H1 (cell line): ENCODE measurements around the gene DPP10. TPM values are rescaled to one million over a fixed set of nuclear protein-coding genes. Genes with fewer than 3 reads are reported as not detected.

Source experiments
- CHD7 ChIP-seq: fragments of 300-600 bp; sonication (generic); IDR thresholded peaks from 2 replicates; pipeline ENCODE4 v1.7.1; 2012; ENCODE audit warnings: low read length, moderate library complexity, mild to moderate bottlenecking, inconsistent platforms; ENCODE audit not compliant: insufficient replicate concordance
- POLR2A ChIP-seq, 2 experiments: IDR thresholded peaks; 1 replicate in 1 of 2; 2 replicates in 1 of 2; pipeline ENCODE4 v1.6.1; 2011; ENCODE audit warnings: low read depth in 2 of 2, low read length in 2 of 2, mild to moderate bottlenecking in 2 of 2; ENCODE audit errors: control extremely low read depth in 1 of 2
- polyA plus RNA-seq, 7 experiments: library from polyadenylated mRNA; depleted of rRNA in 3 of 7; stranded (reverse) in 5 of 7; unstranded in 2 of 7; fragments of >200 nt in 5 of 7; fragments of 200-250 nt in 2 of 7; gene quantifications; 1 replicate in 5 of 7; 2 replicates in 1 of 7; 4 replicates in 1 of 7; pipeline versions ENCODE4 v1.2.1 to v1.2.3, GENCODE V29; 2011 to 2013; ENCODE audit warnings: missing spikeins in 2 of 7, mixed read lengths in 2 of 7
- total RNA-seq: library from RNA; stranded (reverse); fragmentation: NEBNext Ultra II Directional; extraction: Animal tissue kit (Norgen Biotek cat#: 25700); gene quantifications from 2 replicates; pipeline ENCODE4 v1.2.1, GENCODE V29; 2021

The DPP10 gene
- total and polyA plus RNA-seq, 2 of the 8 experiments (the other 6 are each of a cell fraction or from before 2014, with no cell fraction given): 3.3 to 7.2 TPM

GRCh38 chr2:114659880-114660279 is 217.4 kb downstream of the DPP10 start (continued):
- TF ChIP-seq CHD7 (no peak), POLR2A (IDR thresholded peaks at IDR 0.05; ENCODE audit: control extremely low read depth in 1 of 2, low read depth in 2 of 2, low read length in 2 of 2) (no peak)
